ENCODE results near the gene PRDM15. TPM values are rescaled to one million over a fixed set of nuclear protein-coding genes. Genes with fewer than 3 reads are reported as not detected.

The PRDM15 gene
- total and polyA plus RNA-seq, 2 experiments from 2014 or later, result 2.3 to 6.4 TPM

DNA sequence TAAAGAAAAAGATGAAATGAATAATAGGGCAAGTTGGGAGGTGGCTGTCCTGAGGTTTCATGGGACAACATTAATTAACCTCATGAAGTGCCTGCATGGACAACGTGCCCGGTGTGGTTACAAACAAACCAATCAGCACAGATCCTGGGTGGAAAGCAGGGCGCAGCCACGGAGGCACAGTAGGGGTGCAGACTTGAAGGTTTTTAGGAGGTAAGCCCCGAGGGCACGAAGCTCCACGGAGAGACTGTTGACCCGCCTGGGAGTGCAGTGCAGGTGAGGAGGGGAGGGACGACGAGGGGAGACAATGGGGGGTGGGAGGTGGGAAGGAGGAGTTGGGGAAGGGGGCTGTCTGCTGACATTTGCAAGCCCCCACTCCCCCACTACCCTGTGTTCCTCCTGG is 110.0 kb downstream of the PRDM15 start:
- H3K4me3 ChIP-seq, result no peak overlapping the region
- peaks cover 13% of the 10 kb centered on the region for H3K4me1 ChIP-seq (ENCODE audit: low read depth)
- TF ChIP-seq CTCF (IDR thresholded peaks at IDR 0.05; ENCODE audit: low read depth, low read length), result no peak
- peaks cover 74% of the 10 kb centered on the region for H3K27me3 ChIP-seq
- H3K27ac ChIP-seq, result no peak overlapping the region
- DNase-seq (ENCODE audit: low read depth in 1 of 2, low spot score in 1 of 2), result no peak
- H3K9me3 ChIP-seq (ENCODE audit: low read depth), result no peaks in the 10 kb centered on the region
- no peaks in the 10 kb centered on the region for H3K36me3 ChIP-seq

DNA sequence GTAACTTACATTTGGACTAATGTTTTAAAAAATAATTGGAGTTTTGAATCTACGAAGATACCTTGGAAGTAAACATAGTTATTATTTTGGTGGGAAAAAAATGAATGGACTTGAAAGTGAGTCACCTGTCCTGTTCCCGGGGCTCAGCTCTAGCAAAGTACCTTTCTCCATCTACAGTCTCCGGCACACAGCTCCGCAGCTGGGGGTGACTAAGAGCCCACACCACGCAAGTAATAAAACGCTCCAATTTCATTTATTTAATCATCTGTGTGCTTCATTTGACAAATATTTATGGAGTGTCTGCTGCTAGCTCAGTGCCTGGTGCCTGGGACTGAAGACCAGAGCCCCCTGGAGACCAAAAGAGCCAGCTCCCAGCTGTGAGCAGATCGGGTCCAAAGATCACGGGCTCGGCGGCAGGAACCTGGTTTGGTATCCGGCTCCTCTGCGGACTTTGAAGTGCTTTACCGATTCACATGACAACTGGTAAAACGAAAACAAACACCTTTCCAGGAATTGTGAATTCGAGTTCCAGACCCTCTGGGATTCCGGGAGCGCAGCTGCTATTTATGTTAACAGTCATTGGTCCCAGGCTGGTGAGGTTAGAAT is 110.6 kb downstream of the PRDM15 start:
- Histone ChIP-seq H3K27me3 (peaks cover 79% of the 10 kb centered on the region), H3K27ac (no peak overlapping the region), H3K4me1 (ENCODE audit: low read depth) (peaks cover 13% of the 10 kb centered on the region), H3K36me3 (no peaks in the 10 kb centered on the region), H3K9me3 (ENCODE audit: low read depth) (no peaks in the 10 kb centered on the region), H3K4me3 (peak overlapping the region; percentile 8)
- peak; percentile 51 to 66 for DNase-seq (ENCODE audit: low read depth in 1 of 2, low spot score in 1 of 2)
- TF ChIP-seq CTCF (IDR thresholded peaks at IDR 0.05; ENCODE audit: low read depth, low read length), result peak; percentile 50

DNA sequence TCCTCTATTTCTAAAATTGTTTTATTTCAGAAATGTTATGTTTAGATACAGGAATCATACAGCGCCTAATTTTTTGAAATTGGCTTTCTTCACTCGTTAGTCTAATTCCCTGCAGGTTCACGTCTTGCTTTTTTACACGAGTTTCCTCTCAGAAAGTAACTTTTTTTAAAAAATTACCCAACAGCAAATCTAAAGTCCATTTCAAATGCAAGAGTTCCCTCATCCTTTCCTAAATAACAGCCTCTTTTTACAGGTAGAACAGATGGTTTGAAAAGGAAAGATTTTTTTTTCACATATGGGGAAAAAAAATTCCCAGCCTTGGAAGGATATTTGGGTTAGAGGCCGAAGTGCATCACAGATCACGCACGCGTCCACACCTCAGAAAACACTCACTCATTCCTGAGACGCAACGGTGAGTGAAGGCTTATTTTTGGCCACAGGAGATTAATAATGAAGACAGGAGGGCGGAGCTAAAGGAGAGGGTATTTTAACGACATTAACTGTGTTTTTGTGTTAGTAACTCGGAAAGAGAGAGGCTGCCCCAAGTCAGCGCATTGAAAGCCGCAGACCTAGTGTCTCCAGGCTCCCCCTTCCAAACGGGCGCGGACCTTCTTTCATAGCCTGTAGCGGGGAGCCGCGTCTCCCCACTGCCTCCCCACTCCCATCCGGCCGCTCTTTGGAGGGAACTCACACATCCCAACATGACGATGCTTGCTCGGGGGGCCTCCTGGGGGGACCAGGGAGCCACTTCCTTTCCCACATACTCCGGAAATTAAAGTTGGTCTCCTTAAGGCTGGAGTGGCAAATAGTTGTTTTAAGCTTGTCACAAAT is 111.3 kb downstream of the PRDM15 start:
- no peak overlapping the region for H3K27ac ChIP-seq
- no peak for TF ChIP-seq CTCF (IDR thresholded peaks at IDR 0.05; ENCODE audit: low read depth, low read length)
- H3K36me3 ChIP-seq, result no peaks in the 10 kb centered on the region
- H3K4me1 ChIP-seq (ENCODE audit: low read depth), result peaks cover 19% of the 10 kb centered on the region
- peaks cover 86% of the 10 kb centered on the region for H3K27me3 ChIP-seq
- H3K4me3 ChIP-seq, result peak overlapping the region; percentile 46
- DNase-seq (ENCODE audit: low read depth in 1 of 2, low spot score in 1 of 2), result no peak
- no peaks in the 10 kb centered on the region for H3K9me3 ChIP-seq (ENCODE audit: low read depth)

DNA sequence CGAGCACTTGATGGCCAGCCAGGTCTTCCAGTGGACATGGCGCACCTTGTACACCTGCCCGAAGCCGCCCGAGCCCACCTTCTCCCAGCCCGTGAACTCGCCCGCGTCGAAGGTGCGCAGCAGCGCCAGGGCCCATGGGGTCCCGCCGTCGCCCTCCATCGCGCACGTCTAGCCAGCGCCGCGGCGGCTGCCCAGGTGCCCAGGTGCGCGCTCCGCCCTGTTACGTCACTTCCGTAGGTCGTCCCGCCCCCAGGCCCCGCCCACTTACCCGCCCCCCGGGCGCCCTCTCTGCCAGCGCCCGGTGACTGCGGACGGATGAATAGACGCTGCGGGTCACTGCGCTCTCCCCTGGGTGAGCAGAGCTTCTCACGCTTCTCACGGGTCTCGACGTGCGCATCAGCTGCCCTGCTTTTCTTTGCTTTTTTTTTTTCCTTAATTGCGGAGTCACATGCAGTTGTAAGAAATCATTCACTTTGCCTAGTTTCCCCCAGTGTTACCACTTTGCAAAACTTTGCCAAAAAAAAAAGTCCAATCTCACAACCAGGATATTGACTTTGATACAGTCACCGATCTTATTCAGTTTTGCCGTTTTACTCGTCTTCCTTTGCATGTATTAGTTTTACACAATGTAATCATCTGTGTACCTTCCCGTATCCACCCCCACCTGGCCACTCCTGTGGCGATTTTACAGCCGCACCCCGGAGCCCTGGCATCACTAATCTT is 112.1 kb downstream of the PRDM15 start, which contains the start of gene RIPK4:
Gene RIPK4 (minus strand): TSS at position 170 of the 723 bp plus-strand sequence. CDS start 11 bp downstream, at position 159.
- Histone ChIP-seq H3K4me1 (ENCODE audit: low read depth) (peaks cover 19% of the 10 kb centered on the region), H3K9me3 (ENCODE audit: low read depth) (no peaks in the 10 kb centered on the region), H3K4me3 (peak within 1 kb of the TSS; percentile 46), H3K36me3 (no peaks in the 10 kb centered on the region), H3K27me3 (peaks cover 94% of the 10 kb centered on the region), H3K27ac (no peak within 1 kb of the TSS)
- DNase-seq (ENCODE audit: low read depth in 1 of 2, low spot score in 1 of 2), result peak in 1 of 2 donors; percentile 81
- no peak for TF ChIP-seq CTCF (IDR thresholded peaks at IDR 0.05; ENCODE audit: low read depth, low read length)

Data from cardiac muscle cell (in vitro differentiated cells and primary cell).